Tibial nerve (tissue), 3 donors: ENCODE measurements around the gene TBC1D24.

Source experiments
- POLR2A ChIP-seq, 2 donors: fragments of 450-650 bp; IDR thresholded peaks; one replicate each; pipeline ENCODE4 v1.6.1; 2017; ENCODE audit warnings: antibody characterized with exemption in 2 of 2, mild to moderate bottlenecking in 2 of 2, moderate library complexity in 2 of 2
- TF ChIP-seq, protein P1 (sequence below), 5 experiments: fragments of 200-600 bp in 3 of 5; fragments of 450-650 bp in 2 of 5; sonication (generic) in 3 of 5; IDR thresholded peaks; one replicate each; pipeline ENCODE4 v1.5.1; 2016 to 2019; ENCODE audit warnings: antibody characterized with exemption in 5 of 5, mild to moderate bottlenecking in 3 of 5, moderate library complexity in 2 of 5

DNA sequence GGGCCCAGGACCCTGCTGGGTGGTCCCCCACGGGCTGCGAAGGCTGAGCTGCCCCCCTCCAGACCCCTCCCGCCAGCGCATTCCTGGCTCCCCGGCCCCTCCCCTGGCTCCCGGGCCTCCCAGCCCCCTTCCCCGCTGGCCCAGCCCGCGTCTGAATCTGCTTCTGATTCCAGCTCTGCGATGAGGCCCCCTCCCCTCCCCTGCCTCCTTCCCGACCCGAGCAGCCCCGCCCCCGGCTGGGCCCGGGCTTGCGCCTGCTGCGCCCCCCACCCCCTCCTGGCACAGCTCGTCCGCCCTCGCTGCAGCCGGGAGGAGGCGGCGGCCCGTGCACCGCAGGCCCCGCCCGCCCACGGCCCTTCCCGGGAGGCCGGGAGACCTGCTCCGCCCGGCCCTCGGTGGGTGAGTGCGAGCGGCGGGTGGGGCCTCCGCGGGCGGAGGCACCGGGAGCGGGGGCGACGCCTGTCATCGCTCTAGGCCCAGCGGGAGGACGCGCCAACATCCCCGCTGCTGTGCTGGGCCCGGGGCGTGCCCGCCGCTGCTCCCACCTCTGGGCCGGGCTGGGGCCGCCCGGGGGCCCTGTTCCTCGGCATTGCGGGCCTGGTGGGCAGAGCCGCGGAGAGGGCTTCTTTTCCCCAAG, 3.8 kb upstream of the TBC1D24 start, which contains the start of gene NTN3:
- TF ChIP-seq, protein P1, sequence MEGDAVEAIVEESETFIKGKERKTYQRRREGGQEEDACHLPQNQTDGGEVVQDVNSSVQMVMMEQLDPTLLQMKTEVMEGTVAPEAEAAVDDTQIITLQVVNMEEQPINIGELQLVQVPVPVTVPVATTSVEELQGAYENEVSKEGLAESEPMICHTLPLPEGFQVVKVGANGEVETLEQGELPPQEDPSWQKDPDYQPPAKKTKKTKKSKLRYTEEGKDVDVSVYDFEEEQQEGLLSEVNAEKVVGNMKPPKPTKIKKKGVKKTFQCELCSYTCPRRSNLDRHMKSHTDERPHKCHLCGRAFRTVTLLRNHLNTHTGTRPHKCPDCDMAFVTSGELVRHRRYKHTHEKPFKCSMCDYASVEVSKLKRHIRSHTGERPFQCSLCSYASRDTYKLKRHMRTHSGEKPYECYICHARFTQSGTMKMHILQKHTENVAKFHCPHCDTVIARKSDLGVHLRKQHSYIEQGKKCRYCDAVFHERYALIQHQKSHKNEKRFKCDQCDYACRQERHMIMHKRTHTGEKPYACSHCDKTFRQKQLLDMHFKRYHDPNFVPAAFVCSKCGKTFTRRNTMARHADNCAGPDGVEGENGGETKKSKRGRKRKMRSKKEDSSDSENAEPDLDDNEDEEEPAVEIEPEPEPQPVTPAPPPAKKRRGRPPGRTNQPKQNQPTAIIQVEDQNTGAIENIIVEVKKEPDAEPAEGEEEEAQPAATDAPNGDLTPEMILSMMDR (IDR thresholded peaks at IDR 0.05) = no peak
- TF ChIP-seq POLR2A (IDR thresholded peaks at IDR 0.05) = no peak
